Measurements from ENCODE around the gene PHF19. TPM values are rescaled to one million over a fixed set of nuclear protein-coding genes. Genes with fewer than 3 reads are reported as not detected.

The PHF19 gene
- total and polyA plus RNA-seq, 4 donors = 25.9 to 66.7 (median 51.2) TPM

DNA sequence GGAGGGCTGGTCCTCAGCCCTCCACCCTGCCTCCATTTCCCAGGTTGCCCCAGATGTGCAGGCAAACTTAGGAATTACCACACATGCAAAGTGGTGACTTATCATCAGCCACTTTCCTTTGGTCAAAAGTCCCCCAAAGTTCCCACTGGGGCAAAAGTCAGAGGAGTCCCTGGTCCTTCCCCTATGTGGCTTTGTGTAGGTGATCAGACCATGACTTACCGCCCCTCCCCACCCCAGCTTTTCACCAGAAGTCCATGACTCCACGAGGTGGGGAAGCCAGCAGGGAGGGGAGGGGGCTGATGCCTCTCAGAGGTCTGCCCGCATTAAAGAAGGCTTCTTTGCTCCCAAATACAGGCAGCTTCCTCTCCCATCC lies 43.8 kb upstream of the PHF19 start:
- Histone ChIP-seq H3K9me3 (ENCODE audit: control insufficient read depth, low read length) (peaks cover 2% of the 10 kb centered on the region), H3K27ac (ENCODE audit: low read depth in 1 of 2, low read length in 2 of 2) (peak overlapping the region; percentile 50 to 79), H3K4me3 (ENCODE audit: low read length in 2 of 2) (no peak overlapping the region), H3K36me3 (ENCODE audit: control insufficient read depth in 1 of 2, insufficient read depth in 2 of 2, low read length in 1 of 2) (no peaks in the 10 kb centered on the region), H3K4me1 (ENCODE audit: control insufficient read depth in 1 of 2, insufficient read depth in 2 of 2, low read length in 2 of 2) (peaks cover 0 to 7% of the 10 kb centered on the region in 2 donors), H3K27me3 (ENCODE audit: control insufficient read depth in 1 of 2, insufficient read depth in 2 of 2, low read length in 1 of 2) (no peaks in the 10 kb centered on the region)
- DNase-seq = no peak
- 43 to 60% methylated on average over 3 of the region's 3 CpGs for WGBS, 2 donors
- no peak for ATAC-seq (ENCODE audit: low FRiP score)
- intact Hi-C loops (cut with DNase I) = no loop called here

DNA sequence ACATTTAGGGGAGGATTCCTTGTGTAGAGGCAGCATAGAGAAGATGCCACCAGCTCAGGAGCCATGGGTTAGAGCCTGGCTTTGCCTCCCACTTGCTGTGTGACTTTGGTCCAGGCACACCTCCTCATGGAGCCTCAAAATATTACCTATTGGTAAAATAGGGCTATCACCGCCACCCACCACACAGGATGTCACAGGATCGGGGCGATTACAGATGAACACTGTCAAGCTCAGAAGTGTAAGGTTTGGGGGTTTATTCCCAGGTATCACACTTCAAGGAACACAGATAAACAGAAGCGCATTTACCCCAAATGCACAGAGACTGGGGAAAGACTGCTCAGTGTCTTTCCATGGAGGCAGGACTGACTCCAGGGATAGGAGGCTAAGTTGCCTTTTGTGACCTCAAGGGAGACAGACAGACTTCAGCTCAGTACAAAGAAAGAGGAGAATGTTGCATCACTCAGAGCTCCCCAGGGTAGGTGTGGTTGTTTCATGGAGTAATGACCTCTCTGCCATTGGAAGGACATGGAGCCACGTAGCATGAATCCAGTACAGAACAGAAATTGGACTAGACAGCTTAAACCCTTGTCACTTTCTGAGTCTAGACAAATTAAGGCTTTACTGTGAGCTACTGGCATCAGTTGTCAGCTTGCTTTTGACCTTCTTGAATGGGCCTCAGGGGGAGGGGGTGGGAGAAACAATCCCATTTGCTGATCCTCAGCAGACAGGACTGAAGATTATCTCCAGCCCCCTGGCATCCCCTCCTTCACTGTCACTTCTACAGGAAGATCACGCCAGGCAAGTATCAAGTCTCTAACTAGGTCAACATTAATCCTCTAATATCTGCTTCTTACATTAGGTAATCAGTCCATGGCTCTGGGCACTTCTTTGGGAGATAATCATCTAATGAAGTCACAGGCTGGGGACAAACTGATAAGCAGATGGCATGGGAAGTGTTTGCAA lies 43.1 kb upstream of the PHF19 start:
- WGBS, 2 donors = 78 to 83% methylated on average over 6 of the region's 6 CpGs
- DNase-seq (no peak), ATAC-seq (ENCODE audit: low FRiP score) (peak; percentile 24)
- no peaks in the 10 kb centered on the region for H3K36me3 ChIP-seq (ENCODE audit: control insufficient read depth in 1 of 2, insufficient read depth in 2 of 2, low read length in 1 of 2)
- H3K9me3 ChIP-seq (ENCODE audit: control insufficient read depth, low read length) = peaks cover 2% of the 10 kb centered on the region
- peaks cover 0 to 7% of the 10 kb centered on the region in 2 donors for H3K4me1 ChIP-seq (ENCODE audit: control insufficient read depth in 1 of 2, insufficient read depth in 2 of 2, low read length in 2 of 2)
- H3K27me3 ChIP-seq (ENCODE audit: control insufficient read depth in 1 of 2, insufficient read depth in 2 of 2, low read length in 1 of 2) = no peaks in the 10 kb centered on the region
- H3K27ac ChIP-seq (ENCODE audit: low read depth in 1 of 2, low read length in 2 of 2) = peak overlapping the region; percentile 50 to 79
- intact Hi-C loops (cut with DNase I) = no loop called here
- H3K4me3 ChIP-seq (ENCODE audit: low read length in 2 of 2) = no peak overlapping the region

DNA sequence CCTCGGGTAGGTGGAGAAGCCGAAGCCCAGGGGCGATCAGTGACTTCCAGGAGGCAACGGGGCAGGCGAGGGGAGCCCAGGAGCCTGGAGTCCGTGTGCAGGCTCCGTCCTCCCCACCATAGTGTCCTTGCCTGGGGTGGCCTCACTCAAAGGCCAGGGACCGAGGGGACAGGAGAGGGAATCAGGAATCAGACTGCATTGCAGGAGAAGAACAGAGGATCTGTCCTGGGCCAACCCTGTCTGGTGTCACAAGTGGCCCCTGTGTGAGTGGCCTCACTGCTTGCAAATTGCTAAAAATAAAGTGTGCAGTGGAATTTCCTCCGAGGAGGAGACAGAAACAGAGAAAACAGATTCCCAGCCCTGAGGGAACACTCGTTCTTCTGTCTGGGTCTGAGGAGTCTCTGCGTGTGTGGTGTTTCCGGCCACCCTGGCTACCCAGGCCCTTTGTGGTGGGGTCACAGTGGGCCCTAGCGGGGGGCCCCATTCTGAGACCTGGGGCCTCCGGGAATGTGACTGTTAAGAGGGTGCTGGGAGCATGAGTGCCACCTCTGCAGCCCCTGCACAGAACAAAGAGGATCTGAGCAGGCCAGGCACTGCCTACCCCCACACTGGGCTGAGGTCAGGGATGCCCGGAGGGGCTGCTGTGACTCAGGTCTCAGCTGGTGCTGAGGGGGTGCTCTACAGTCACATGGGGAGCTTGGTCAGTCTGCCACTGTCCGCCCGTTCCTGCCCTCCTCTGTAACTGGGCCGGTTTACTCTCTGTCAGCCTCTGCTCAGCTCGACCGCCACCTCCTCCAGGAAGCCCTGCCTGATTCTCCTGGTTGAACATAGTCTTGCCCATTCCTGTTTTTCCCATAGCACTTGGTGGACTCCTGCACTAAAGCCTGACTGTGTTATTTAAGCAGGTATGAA lies 42.2 kb upstream of the PHF19 start:
- 16 to 19% methylated on average over 20 of the region's 20 CpGs for WGBS, 2 donors

DNA sequence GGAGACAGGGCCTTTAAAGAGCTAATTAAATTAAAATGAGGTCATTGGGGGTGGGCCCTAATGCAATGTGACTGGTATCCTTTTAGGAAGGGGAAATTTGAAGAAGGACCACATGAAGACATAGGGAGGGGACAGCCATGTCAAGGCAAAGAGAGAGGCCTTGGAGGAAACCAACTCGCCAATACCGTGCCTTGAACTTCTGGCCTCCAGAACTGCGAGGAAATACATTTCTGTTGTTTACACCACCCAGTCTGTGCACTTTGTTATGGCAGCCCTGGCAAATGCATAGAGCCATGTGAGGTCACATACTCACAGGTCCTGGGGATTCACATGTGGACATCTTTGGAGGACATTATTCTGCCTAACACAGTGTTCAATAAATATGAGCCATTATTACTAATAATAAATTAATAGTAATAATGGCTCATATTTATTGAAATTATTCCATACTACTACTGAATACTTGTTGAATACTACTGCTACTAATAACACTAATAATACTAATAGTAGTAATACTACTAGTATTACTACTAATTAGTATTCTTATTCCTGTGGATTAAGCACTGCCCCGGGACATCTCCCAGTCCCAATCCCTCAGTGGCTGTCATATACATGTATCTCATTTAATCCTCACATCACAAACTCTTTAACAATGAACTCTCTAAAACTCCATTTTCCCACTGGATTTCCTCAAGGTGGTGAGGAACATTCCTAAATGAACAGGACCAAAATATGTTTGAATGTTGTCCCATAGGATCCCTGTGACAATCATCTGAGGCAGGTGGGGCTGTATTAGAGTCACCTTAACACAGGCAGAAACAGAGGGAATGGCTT lies 41.2 kb upstream of the PHF19 start:
- H3K9me3 ChIP-seq (ENCODE audit: control insufficient read depth, low read length) = peaks cover 2% of the 10 kb centered on the region
- no peaks in the 10 kb centered on the region for H3K27me3 ChIP-seq (ENCODE audit: control insufficient read depth in 1 of 2, insufficient read depth in 2 of 2, low read length in 1 of 2)
- 95% methylated on average over 4 of the region's 4 CpGs for WGBS, 2 donors
- no peak for ATAC-seq (ENCODE audit: low FRiP score)
- no peaks in the 10 kb centered on the region for H3K36me3 ChIP-seq (ENCODE audit: control insufficient read depth in 1 of 2, insufficient read depth in 2 of 2, low read length in 1 of 2)
- intact Hi-C loops (cut with DNase I) = no loop called here
- H3K4me3 ChIP-seq (ENCODE audit: low read length in 2 of 2) = no peak overlapping the region
- peak in 1 of 2 donors; percentile 6 for DNase-seq
- H3K4me1 ChIP-seq (ENCODE audit: control insufficient read depth in 1 of 2, insufficient read depth in 2 of 2, low read length in 2 of 2) = peaks cover 0 to 7% of the 10 kb centered on the region in 2 donors
- H3K27ac ChIP-seq (ENCODE audit: low read depth in 1 of 2, low read length in 2 of 2) = peak overlapping the region; percentile 50 to 79

More for the DNA sequence above, 42.2 kb upstream of the PHF19 start:
- Histone ChIP-seq H3K4me3 (ENCODE audit: low read length in 2 of 2) (no peak overlapping the region), H3K27ac (ENCODE audit: low read depth in 1 of 2, low read length in 2 of 2) (peak overlapping the region; percentile 50 to 79), H3K36me3 (ENCODE audit: control insufficient read depth in 1 of 2, insufficient read depth in 2 of 2, low read length in 1 of 2) (no peaks in the 10 kb centered on the region), H3K4me1 (ENCODE audit: control insufficient read depth in 1 of 2, insufficient read depth in 2 of 2, low read length in 2 of 2) (peaks cover 0 to 7% of the 10 kb centered on the region in 2 donors), H3K27me3 (ENCODE audit: control insufficient read depth in 1 of 2, insufficient read depth in 2 of 2, low read length in 1 of 2) (no peaks in the 10 kb centered on the region), H3K9me3 (ENCODE audit: control insufficient read depth, low read length) (peaks cover 2% of the 10 kb centered on the region)
- ATAC-seq (ENCODE audit: low FRiP score) = peak; percentile 47
- intact Hi-C loops (cut with DNase I) = no loop called here
- peak in 1 of 2 donors; percentile 67 for DNase-seq

DNA sequence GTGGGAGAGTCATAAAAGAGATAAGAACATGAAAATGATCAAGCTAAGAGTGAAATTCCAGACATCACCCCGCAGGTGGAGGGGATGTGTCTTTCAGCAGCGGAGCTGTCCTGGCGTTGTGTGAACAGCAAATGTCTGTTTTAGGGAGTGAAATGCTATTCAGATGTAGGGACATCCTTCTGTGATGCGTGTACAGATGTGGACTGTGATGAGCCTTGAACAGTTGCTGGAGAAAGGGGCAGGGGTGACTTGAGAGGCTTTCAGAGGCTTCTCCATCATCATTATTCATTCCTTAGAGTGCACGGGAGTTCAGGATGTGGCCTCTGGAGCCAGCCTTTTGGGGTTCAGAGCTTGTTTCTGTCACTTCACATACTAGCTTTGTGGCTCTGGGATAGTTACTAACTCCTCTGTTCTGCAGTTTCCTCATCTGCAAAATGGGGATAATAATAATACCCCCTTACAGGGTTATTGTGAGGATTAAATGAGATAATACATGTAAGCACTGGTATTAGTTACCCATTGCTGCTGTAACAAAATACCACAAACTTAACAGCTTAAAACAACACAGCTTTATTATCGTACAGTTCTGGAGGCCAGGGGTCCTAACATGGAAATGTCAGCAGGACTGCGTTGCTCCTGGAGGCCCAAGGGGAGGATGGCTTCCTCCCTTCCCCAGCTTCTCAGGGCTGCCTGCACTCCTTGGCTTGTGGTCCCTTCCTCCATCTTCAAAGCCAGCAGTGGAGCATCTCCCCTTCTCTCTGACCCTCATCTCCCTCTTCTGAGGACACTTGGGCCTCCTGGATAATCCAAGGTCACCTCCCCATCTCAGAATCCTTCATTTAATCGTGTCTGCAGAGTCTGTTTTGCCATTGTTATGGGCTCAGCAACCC lies 40.2 kb upstream of the PHF19 start:
- intact Hi-C loops (cut with DNase I) = no loop called here
- ATAC-seq (ENCODE audit: low FRiP score) (no peak), DNase-seq (peak in 1 of 2 donors; percentile 25)
- 83 to 87% methylated on average over 8 of the region's 8 CpGs for WGBS, 2 donors
- H3K4me1 ChIP-seq (ENCODE audit: control insufficient read depth in 1 of 2, insufficient read depth in 2 of 2, low read length in 2 of 2) = peaks cover 0 to 7% of the 10 kb centered on the region in 2 donors
- H3K27ac ChIP-seq (ENCODE audit: low read depth in 1 of 2, low read length in 2 of 2) = peak overlapping the region; percentile 59 to 85
- peaks cover 0 to 2% of the 10 kb centered on the region in 2 donors for H3K36me3 ChIP-seq (ENCODE audit: control insufficient read depth in 1 of 2, insufficient read depth in 2 of 2, low read length in 1 of 2)
- H3K27me3 ChIP-seq (ENCODE audit: control insufficient read depth in 1 of 2, insufficient read depth in 2 of 2, low read length in 1 of 2) = no peaks in the 10 kb centered on the region
- peaks cover 2% of the 10 kb centered on the region for H3K9me3 ChIP-seq (ENCODE audit: control insufficient read depth, low read length)
- no peak overlapping the region for H3K4me3 ChIP-seq (ENCODE audit: low read length in 2 of 2)

DNA sequence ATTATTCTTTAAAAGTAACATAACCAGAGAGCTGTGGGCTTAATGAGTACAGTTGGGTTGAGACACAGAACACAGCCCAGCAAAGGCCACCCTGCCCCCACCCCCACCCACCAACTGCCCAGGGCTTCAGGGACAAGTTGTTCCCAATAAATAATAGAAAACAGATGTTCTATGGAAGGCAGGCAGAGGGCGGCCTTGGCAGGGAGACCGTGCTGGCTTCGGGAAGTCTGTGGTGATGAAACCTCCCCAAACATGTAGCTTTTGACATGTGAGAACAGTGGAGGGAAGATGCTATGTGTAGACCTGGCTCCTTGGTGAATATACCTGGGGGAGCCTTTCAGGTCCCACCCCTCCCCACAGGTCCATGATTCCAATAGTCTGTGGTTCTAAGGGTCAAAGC lies 39.6 kb upstream of the PHF19 start:
- Histone ChIP-seq H3K27me3 (ENCODE audit: control insufficient read depth in 1 of 2, insufficient read depth in 2 of 2, low read length in 1 of 2) (no peaks in the 10 kb centered on the region), H3K36me3 (ENCODE audit: control insufficient read depth in 1 of 2, insufficient read depth in 2 of 2, low read length in 1 of 2) (peaks cover 0 to 2% of the 10 kb centered on the region in 2 donors), H3K4me3 (ENCODE audit: low read length in 2 of 2) (no peak overlapping the region), H3K4me1 (ENCODE audit: control insufficient read depth in 1 of 2, insufficient read depth in 2 of 2, low read length in 2 of 2) (peaks cover 0 to 6% of the 10 kb centered on the region in 2 donors), H3K9me3 (ENCODE audit: control insufficient read depth, low read length) (peaks cover 2% of the 10 kb centered on the region), H3K27ac (ENCODE audit: low read depth in 1 of 2, low read length in 2 of 2) (peak overlapping the region; percentile 59 to 85)
- intact Hi-C loops (cut with DNase I) = no loop called here
- ATAC-seq (ENCODE audit: low FRiP score) = peak; percentile 71
- DNase-seq = peak; percentile 82 to 88
- 2 to 6% methylated on average over 3 of the region's 3 CpGs for WGBS, 2 donors

DNA sequence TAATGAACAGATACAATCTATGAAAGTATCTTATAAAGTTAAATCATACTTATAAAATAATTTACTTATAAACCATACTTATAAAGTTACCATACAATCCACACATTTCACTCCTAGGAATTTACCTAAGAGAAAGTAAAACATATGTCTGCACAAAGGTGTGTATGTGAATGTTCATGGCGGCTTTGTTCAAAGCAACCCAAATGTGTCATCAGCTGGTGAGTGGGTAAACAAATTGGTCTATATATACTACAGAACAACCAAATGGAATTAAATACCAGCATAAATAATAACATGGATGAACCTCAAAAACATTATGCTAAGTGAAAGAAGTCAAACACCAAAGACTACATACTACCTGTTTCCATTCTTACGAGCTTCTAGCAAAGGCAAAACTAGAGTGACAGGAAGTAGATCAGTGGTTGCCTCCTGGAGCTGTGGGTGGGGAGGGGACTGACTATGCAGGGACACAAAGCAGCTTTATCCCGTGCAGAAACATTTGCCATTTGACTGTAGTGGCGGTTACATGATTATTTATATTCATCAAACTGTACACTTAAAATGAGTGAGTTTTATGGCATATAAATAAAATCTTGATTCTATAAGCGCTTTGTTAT lies 39.0 kb upstream of the PHF19 start:
- intact Hi-C loops (cut with DNase I) = no loop called here
- no peak for ATAC-seq (ENCODE audit: low FRiP score)

More for the DNA sequence above, 39.0 kb upstream of the PHF19 start:
- Histone ChIP-seq H3K4me1 (ENCODE audit: control insufficient read depth in 1 of 2, insufficient read depth in 2 of 2, low read length in 2 of 2) (peaks cover 0 to 5% of the 10 kb centered on the region in 2 donors), H3K27ac (ENCODE audit: low read depth in 1 of 2, low read length in 2 of 2) (peak overlapping the region; percentile 17 to 42), H3K4me3 (ENCODE audit: low read length in 2 of 2) (no peak overlapping the region), H3K36me3 (ENCODE audit: control insufficient read depth in 1 of 2, insufficient read depth in 2 of 2, low read length in 1 of 2) (peaks cover 0 to 2% of the 10 kb centered on the region in 2 donors), H3K27me3 (ENCODE audit: control insufficient read depth in 1 of 2, insufficient read depth in 2 of 2, low read length in 1 of 2) (no peaks in the 10 kb centered on the region), H3K9me3 (ENCODE audit: control insufficient read depth, low read length) (peaks cover 2% of the 10 kb centered on the region)
- DNase-seq = peak in 1 of 2 donors; percentile 2
- 49 to 57% methylated on average over 5 of the region's 5 CpGs for WGBS, 2 donors
